GM12873 (cell line): ENCODE data around the gene UTP14C.

Source experiments
- CTCF ChIP-seq: IDR thresholded peaks from 2 replicates; pipeline ENCODE4 v1.5.1; 2012; ENCODE audit warnings: low read depth, mild to moderate bottlenecking, moderate library complexity, low read length, control low read depth; ENCODE audit not compliant: insufficient read depth; ENCODE audit errors: missing control alignments

The UTP14C gene

GRCh38 chr13:52034616-52035226, 10.2 kb downstream of the UTP14C start:
- no peak for TF ChIP-seq CTCF

- no peak for TF ChIP-seq CTCF
Observed at GRCh38 chr13:52036037-52036436, 11.5 kb downstream of the UTP14C start.

GRCh38 chr13:52043675-52044074, 19.2 kb downstream of the UTP14C start:
- no peak for TF ChIP-seq CTCF

GRCh38 chr13:52047463-52047862, 23.0 kb downstream of the UTP14C start:
- TF ChIP-seq CTCF: no peak

- no peak for TF ChIP-seq CTCF
Observed at GRCh38 chr13:52048516-52048915, 24.0 kb downstream of the UTP14C start.

- TF ChIP-seq CTCF: no peak
Observed at GRCh38 chr13:52051400-52051799, 26.9 kb downstream of the UTP14C start.

GRCh38 chr13:52053460-52053859, 29.0 kb downstream of the UTP14C start:
- TF ChIP-seq CTCF: no peak
